OCI-LY1 (cell line): ENCODE data around the gene SETD1A.
A peak's percentile ranks its signal among the peaks of the same experiment; 100 is the strongest.
"Not testable (repeated sequence)": the region's sequence is repeated elsewhere in the genome, so short reads cannot be mapped to it uniquely, and the experiment has no call there.

ENCODE experiments used
- H2AFZ ChIP-seq: fragments of 200-600 bp; sonication (generic), shearing (Covaris generic); 2 replicates; pipeline ENCODE4 v1.6.0; 2014; ENCODE audit warnings: antibody characterized with exemption, mild to moderate bottlenecking, low read length
- H3F3A ChIP-seq: fragments of 200-600 bp; sonication (generic), shearing (Covaris generic); 2 replicates; pipeline ENCODE4 v1.6.0; 2014; ENCODE audit warnings: mild to moderate bottlenecking, antibody characterized with exemption, low read length, moderate library complexity; ENCODE audit not compliant: insufficient read depth
- H3K27ac ChIP-seq: fragments of 200-600 bp; sonication (generic); 2 replicates; pipeline ENCODE4 v1.5.1; 2014; ENCODE audit warnings: low read length, mixed run types, mild to moderate bottlenecking, low read depth; ENCODE audit not compliant: poor library complexity, severe bottlenecking
- H3K27me3 ChIP-seq: fragments of 200-600 bp; sonication (generic); 2 replicates; pipeline ENCODE4 v1.6.0; 2014; ENCODE audit warnings: antibody characterized with exemption, mild to moderate bottlenecking, low read length, moderate library complexity; ENCODE audit not compliant: insufficient read depth
- H3K36me3 ChIP-seq: fragments of 200-600 bp; sonication (generic); 2 replicates; pipeline ENCODE4 v1.6.1; 2014; ENCODE audit warnings: mild to moderate bottlenecking, antibody characterized with exemption, low read length, moderate library complexity, mixed read lengths; ENCODE audit not compliant: insufficient read depth
- H3K4me1 ChIP-seq: fragments of 200-600 bp; sonication (generic); 2 replicates; pipeline ENCODE4 v1.5.1; 2014; ENCODE audit warnings: mild to moderate bottlenecking, low read length, moderate library complexity; ENCODE audit not compliant: insufficient read depth, severe bottlenecking
- H3K4me2 ChIP-seq: fragments of 200-600 bp; sonication (generic), shearing (Covaris generic); 2 replicates; pipeline ENCODE4 v1.6.1; 2014; ENCODE audit warnings: low read length
- H3K4me3 ChIP-seq: fragments of 200-600 bp; sonication (generic); 2 replicates; pipeline ENCODE4 v1.5.1; 2014; ENCODE audit warnings: low read length, low read depth, mild to moderate bottlenecking, mixed read lengths; ENCODE audit not compliant: poor library complexity, severe bottlenecking
- H3K79me2 ChIP-seq: fragments of 200-600 bp; shearing (Covaris generic); 2 replicates; pipeline ENCODE4 v1.6.1; 2016; ENCODE audit warnings: mixed run types, low read length, mixed read lengths; ENCODE audit not compliant: insufficient read depth
- H3K9ac ChIP-seq: fragments of 200-600 bp; sonication (generic), shearing (Covaris generic); 2 replicates; pipeline ENCODE4 v1.6.1; 2014; ENCODE audit warnings: mild to moderate bottlenecking, low read length, mixed read lengths
- H3K9me2 ChIP-seq: fragments of 200-600 bp; sonication (generic), shearing (Covaris generic); 2 replicates; pipeline ENCODE4 v1.6.1; 2014; ENCODE audit warnings: low read depth, mild to moderate bottlenecking, low read length, mixed read lengths
- H3K9me3 ChIP-seq: fragments of 200-600 bp; shearing (Covaris generic); 2 replicates; pipeline ENCODE4 v1.6.1; 2014; ENCODE audit warnings: low read length, mixed read lengths
- H4K20me1 ChIP-seq: fragments of 200-600 bp; sonication (generic), shearing (Covaris generic); 2 replicates; pipeline ENCODE4 v1.6.0; 2016; ENCODE audit warnings: mild to moderate bottlenecking, low read length; ENCODE audit not compliant: insufficient read depth
- EZH2 ChIP-seq: fragments of 200-600 bp; sonication (generic), shearing (Covaris generic); IDR thresholded peaks from 2 replicates; pipeline ENCODE4 v1.8.0; 2017; ENCODE audit warnings: borderline replicate concordance, mixed run types, mild to moderate bottlenecking, antibody characterized with exemption, low read length, moderate library complexity, mixed read lengths
- TF ChIP-seq, protein P1 (sequence below): fragments of 200-600 bp; sonication (generic), shearing (Covaris generic); IDR thresholded peaks from 2 replicates; pipeline ENCODE4 v1.5.1; 2017; ENCODE audit warnings: mild to moderate bottlenecking, antibody characterized with exemption, low read length, moderate library complexity, mixed read lengths

Gene SETD1A

DNA sequence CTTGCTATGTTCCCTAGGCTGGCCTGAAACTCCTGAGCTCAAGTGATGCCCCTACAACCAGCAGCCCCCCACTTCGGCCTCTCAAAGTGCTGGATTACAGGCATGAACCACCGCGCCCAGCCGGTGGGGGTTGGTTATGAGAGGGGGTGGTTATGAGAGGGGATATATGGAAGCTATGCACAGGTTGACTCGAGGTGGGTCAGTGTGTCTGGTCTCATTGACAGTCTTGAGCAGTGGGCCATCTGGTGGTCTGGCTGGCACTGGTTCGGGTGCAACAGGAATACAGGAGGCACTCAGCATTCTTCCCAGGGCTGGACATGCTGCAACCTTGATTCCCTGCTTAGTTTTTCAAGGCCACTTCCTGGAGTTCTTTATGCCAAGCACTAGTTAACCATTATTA is 58.5 kb downstream of the SETD1A start:
- Histone ChIP-seq H3K27ac (no peak overlapping the region), H3F3A (no peaks in the 10 kb centered on the region)
- TF ChIP-seq, protein P1, sequence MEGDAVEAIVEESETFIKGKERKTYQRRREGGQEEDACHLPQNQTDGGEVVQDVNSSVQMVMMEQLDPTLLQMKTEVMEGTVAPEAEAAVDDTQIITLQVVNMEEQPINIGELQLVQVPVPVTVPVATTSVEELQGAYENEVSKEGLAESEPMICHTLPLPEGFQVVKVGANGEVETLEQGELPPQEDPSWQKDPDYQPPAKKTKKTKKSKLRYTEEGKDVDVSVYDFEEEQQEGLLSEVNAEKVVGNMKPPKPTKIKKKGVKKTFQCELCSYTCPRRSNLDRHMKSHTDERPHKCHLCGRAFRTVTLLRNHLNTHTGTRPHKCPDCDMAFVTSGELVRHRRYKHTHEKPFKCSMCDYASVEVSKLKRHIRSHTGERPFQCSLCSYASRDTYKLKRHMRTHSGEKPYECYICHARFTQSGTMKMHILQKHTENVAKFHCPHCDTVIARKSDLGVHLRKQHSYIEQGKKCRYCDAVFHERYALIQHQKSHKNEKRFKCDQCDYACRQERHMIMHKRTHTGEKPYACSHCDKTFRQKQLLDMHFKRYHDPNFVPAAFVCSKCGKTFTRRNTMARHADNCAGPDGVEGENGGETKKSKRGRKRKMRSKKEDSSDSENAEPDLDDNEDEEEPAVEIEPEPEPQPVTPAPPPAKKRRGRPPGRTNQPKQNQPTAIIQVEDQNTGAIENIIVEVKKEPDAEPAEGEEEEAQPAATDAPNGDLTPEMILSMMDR, result peak; percentile 23; the same call in 1 of the 2 replicates
- TF ChIP-seq EZH2, result no peak

DNA sequence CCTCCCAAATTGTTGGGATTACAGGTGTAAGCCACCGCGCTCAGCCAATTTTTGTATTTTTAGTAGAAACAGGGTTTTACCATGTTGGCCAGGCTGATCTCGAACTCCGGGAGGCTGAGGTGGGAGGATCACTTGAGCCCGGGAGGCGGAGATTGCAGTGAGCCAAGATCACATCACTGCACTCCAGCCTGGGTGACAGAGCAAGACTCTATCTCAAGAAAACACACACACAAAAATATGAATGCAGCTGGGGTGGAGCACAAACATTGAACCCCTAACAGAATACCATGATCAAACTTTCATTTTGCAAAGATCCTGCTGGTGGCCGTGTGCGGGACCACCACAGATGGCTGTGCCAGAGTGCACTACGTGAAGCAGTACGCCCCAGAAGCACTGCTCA is 60.2 kb downstream of the SETD1A start:
- H3K9ac ChIP-seq, H3K27ac ChIP-seq, H2AFZ ChIP-seq, H3K9me2 ChIP-seq, H3K9me3 ChIP-seq, H3K36me3 ChIP-seq, H3K4me1 ChIP-seq, H4K20me1 ChIP-seq, H3K4me3 ChIP-seq, H3K4me2 ChIP-seq, H3K27me3 ChIP-seq, H3K79me2 ChIP-seq, H3F3A ChIP-seq: not testable (repeated sequence)

More for the DNA sequence above, 58.5 kb downstream of the SETD1A start:
- no peaks in the 10 kb centered on the region for H3K9me2 ChIP-seq
- H3K36me3 ChIP-seq, result no peaks in the 10 kb centered on the region
- H2AFZ ChIP-seq, result no peak overlapping the region
- H4K20me1 ChIP-seq, result no peaks in the 10 kb centered on the region
- no peak overlapping the region for H3K4me3 ChIP-seq
- no peak overlapping the region for H3K9ac ChIP-seq
- no peaks in the 10 kb centered on the region for H3K79me2 ChIP-seq
- no peaks in the 10 kb centered on the region for H3K9me3 ChIP-seq
- H3K4me1 ChIP-seq, result no peaks in the 10 kb centered on the region
- peaks cover 2% of the 10 kb centered on the region; the same call in 1 of the 2 replicates for H3K27me3 ChIP-seq
- no peak overlapping the region for H3K4me2 ChIP-seq

DNA sequence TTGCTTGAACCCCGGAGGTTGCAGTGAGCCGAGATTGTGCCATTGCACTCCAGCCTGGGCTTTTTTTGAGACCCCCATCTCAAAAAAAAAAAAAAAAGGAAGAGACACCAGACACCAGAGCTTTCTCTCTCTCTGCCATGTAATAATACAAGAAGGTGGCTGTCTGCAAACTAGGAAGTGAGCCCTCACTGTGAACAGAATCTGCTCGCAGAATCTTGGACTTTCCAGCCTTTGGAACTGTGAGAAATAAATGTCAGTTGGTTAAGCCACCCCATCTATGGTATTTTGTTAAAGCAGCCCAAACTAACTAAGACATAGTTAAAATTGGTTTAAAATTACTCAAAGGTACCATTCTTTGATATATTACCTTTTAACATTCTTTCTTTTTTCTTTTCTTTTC is 63.0 kb downstream of the SETD1A start:
- Histone ChIP-seq H3K9me2 (no peaks in the 10 kb centered on the region), H3K27ac (no peak overlapping the region), H2AFZ (no peak overlapping the region), H3F3A (no peaks in the 10 kb centered on the region), H3K27me3 (no peaks in the 10 kb centered on the region; the same call in 1 of the 2 replicates), H3K9ac (no peak overlapping the region), H3K79me2 (no peaks in the 10 kb centered on the region), H3K36me3 (no peaks in the 10 kb centered on the region), H3K4me3 (no peak overlapping the region), H3K4me2 (no peak overlapping the region), H3K9me3 (no peaks in the 10 kb centered on the region), H3K4me1 (no peaks in the 10 kb centered on the region), H4K20me1 (no peaks in the 10 kb centered on the region)
- no peak for TF ChIP-seq EZH2
- TF ChIP-seq, protein P1, result no peak

DNA sequence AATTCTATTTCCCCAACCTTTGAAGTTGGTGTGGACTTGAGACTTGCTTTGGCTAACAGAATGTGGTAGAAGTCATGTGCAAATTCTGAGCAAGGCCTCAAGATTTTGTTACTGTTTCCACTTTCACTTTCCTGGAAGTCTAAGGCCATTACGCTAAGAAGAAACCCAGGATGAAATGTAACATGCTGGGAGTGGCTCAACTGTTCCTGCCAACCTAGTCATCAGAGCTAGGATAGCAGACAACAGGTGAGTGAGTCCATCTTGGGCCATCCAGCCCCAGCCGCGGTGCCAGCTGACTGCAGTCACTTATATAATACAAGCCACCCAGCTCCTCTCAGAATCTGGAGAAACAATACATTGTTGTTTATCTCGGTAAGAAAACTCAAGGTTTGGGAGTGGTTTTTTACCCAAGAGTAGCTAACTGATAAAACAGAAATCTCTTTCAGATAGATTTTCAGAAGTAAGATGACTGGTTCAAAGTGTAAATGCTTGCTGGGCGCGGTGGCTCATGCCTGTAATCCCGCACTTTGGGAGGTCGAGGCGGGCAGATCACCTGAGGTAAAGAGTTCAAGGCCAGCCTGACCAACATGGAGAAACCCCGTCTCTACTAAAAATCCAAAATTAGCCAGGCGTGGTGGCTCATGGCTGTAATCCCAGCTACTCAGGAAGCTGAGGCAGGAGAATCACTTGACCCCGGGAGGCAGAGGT is 65.1 kb downstream of the SETD1A start:
- no peak overlapping the region for H2AFZ ChIP-seq
- no peaks in the 10 kb centered on the region; the same call in 1 of the 2 replicates for H3K27me3 ChIP-seq
- TF ChIP-seq, protein P1, result no peak
- no peak for TF ChIP-seq EZH2
- H3K27ac ChIP-seq, result no peak overlapping the region
- H3K9me2 ChIP-seq, result no peaks in the 10 kb centered on the region
- H3K9ac ChIP-seq, result no peak overlapping the region
- H3K79me2 ChIP-seq, result no peaks in the 10 kb centered on the region
- no peak overlapping the region for H3K4me2 ChIP-seq
- no peaks in the 10 kb centered on the region for H3K36me3 ChIP-seq
- no peaks in the 10 kb centered on the region for H4K20me1 ChIP-seq
- H3K4me3 ChIP-seq, result no peak overlapping the region
- H3K9me3 ChIP-seq, result no peaks in the 10 kb centered on the region
- no peaks in the 10 kb centered on the region for H3K4me1 ChIP-seq
- no peaks in the 10 kb centered on the region for H3F3A ChIP-seq
